PC-9 (cell line): Measurements from ENCODE around the gene MAGI1. TPM values are rescaled to one million over a fixed set of nuclear protein-coding genes. Genes with fewer than 3 reads are reported as not detected.

Source experiments
- BruUV-seq: library from RNA; stranded (reverse); fragments of 400-500 nt; replicated peaks from 2 replicates; lab custom pipeline; 2021; lab: Mats Ljungman, UMichigan
- CTCF ChIA-PET: fragments of 300-600 bp; sonication (Branson Sonifier 250); formaldehyde crosslinking; loops from one replicate; lab custom pipeline; 2022; ENCODE audit warnings: antibody characterized with exemption; lab: Charles Lee
- POLR2A ChIA-PET: fragments of 300-600 bp; sonication (Branson Sonifier 250); formaldehyde crosslinking; loops from one replicate; lab custom pipeline; 2022; ENCODE audit warnings: antibody characterized with exemption; ENCODE audit not compliant: unreplicated experiment; lab: Charles Lee
- DNase-seq, 2 experiments: peaks; one replicate each; pipeline versions ENCODE4 v3.0.0 to v3.0.0-alpha.2; 2015 to 2022; ENCODE audit warnings: mixed read lengths in 1 of 2
- H2AFZ ChIP-seq: fragments of 200-600 bp; sonication (generic); 2 replicates; pipeline ENCODE4 v1.8.1; 2017; ENCODE audit warnings: antibody characterized with exemption
- H3F3A ChIP-seq: fragments of 200-600 bp; sonication (generic); 2 replicates; pipeline ENCODE4 v1.8.1; 2017; ENCODE audit warnings: antibody characterized with exemption, mild to moderate bottlenecking, low read depth; ENCODE audit not compliant: insufficient read depth
- H3K27ac ChIP-seq: fragments of 200-600 bp; sonication (generic); 2 replicates; pipeline ENCODE4 v1.6.1; 2016; ENCODE audit warnings: mixed run types
- H3K27me3 ChIP-seq: fragments of 200-600 bp; sonication (generic); 2 replicates; pipeline ENCODE4 v1.6.1; 2016; ENCODE audit warnings: low read depth, mixed run types; ENCODE audit not compliant: insufficient read depth
- H3K36me3 ChIP-seq: fragments of 200-600 bp; sonication (generic); 2 replicates; pipeline ENCODE4 v1.6.1; 2016; ENCODE audit warnings: low read depth, mixed run types
- H3K4me1 ChIP-seq: fragments of 200-600 bp; sonication (generic); replicated peaks from 2 replicates; pipeline ENCODE4 v1.6.1; 2016; ENCODE audit warnings: mixed run types; ENCODE audit not compliant: insufficient read depth
- H3K4me2 ChIP-seq: fragments of 200-600 bp; sonication (generic); 2 replicates; pipeline ENCODE4 v1.6.1; 2017; ENCODE audit warnings: mixed run types
- H3K4me3 ChIP-seq: fragments of 200-600 bp; sonication (generic); 2 replicates; pipeline ENCODE4 v1.6.1; 2016; ENCODE audit warnings: mixed run types
- H3K79me2 ChIP-seq: fragments of 200-600 bp; sonication (generic); 2 replicates; pipeline ENCODE4 v1.6.1; 2017; ENCODE audit warnings: low read depth, mixed run types
- H3K9me2 ChIP-seq: fragments of 200-600 bp; sonication (generic); 2 replicates; pipeline ENCODE4 v1.8.1; 2017; ENCODE audit warnings: mild to moderate bottlenecking; ENCODE audit not compliant: insufficient read depth
- H3K9me3 ChIP-seq: fragments of 200-600 bp; sonication (generic); 2 replicates; pipeline ENCODE4 v1.8.1; 2016; ENCODE audit warnings: low read depth; ENCODE audit not compliant: insufficient read depth
- H4K20me1 ChIP-seq: fragments of 200-600 bp; sonication (generic); 2 replicates; pipeline ENCODE4 v1.8.1; 2017; ENCODE audit not compliant: insufficient read depth
- CTCF ChIP-seq: fragments of 200-600 bp; sonication (generic); conservative IDR thresholded peaks from 2 replicates; pipeline ENCODE4 v1.6.1; 2017; ENCODE audit warnings: mixed run types, antibody characterized with exemption, mild to moderate bottlenecking, moderate library complexity
- EZH2 ChIP-seq: fragments of 200-600 bp; sonication (generic); IDR thresholded peaks from 2 replicates; pipeline ENCODE4 v1.8.0; 2017; ENCODE audit warnings: antibody characterized with exemption, low read depth
- intact Hi-C: fragments of 100-400 bp; cut with micrococcal nuclease; formaldehyde crosslinking; loops from one replicate; pipeline ENCODE4 v1.10.0; 2022; ENCODE audit not compliant: unreplicated experiment
- total RNA-seq: library from RNA; stranded (reverse); gene quantifications from 2 replicates; pipeline ENCODE4 v1.2.3, GENCODE V29; 2021

Gene MAGI1
- total RNA-seq, 1 experiment from 2014 or later, result 23.3 TPM

GRCh38 chr3:65583188-65583587 lies 455.5 kb downstream of the MAGI1 start:
- no peak for TF ChIP-seq CTCF
- TF ChIP-seq EZH2, result no peak
- ChIA-PET POLR2A (no interaction called here), CTCF (no interaction called here)
- intact Hi-C loops, result no loop called here
- H3K4me2 ChIP-seq, result no peak overlapping the region
- no peaks in the 10 kb centered on the region for H4K20me1 ChIP-seq
- no peak overlapping the region for H2AFZ ChIP-seq
- H3K9me2 ChIP-seq, result no peaks in the 10 kb centered on the region
- no peak for DNase-seq
- H3K27me3 ChIP-seq, result no peaks in the 10 kb centered on the region
- no peaks in the 10 kb centered on the region for H3K9me3 ChIP-seq
- H3K79me2 ChIP-seq, result no peaks in the 10 kb centered on the region
- no peaks in the 10 kb centered on the region for H3K36me3 ChIP-seq
- no peaks in the 10 kb centered on the region for H3K4me1 ChIP-seq
- no peak overlapping the region for H3K4me3 ChIP-seq
- no peak overlapping the region for H3K27ac ChIP-seq
- no TSS peak for BruUV-seq
- H3F3A ChIP-seq, result no peaks in the 10 kb centered on the region

- Histone ChIP-seq H3K27me3 (no peaks in the 10 kb centered on the region), H4K20me1 (no peaks in the 10 kb centered on the region), H3K4me2 (no peak overlapping the region), H3K9me2 (no peaks in the 10 kb centered on the region), H3F3A (no peaks in the 10 kb centered on the region), H3K4me1 (peaks cover 4% of the 10 kb centered on the region; the same call in 1 of the 2 replicates), H3K27ac (no peak overlapping the region), H3K9me3 (no peaks in the 10 kb centered on the region), H2AFZ (no peak overlapping the region), H3K36me3 (no peaks in the 10 kb centered on the region), H3K79me2 (no peaks in the 10 kb centered on the region), H3K4me3 (no peak overlapping the region)
- intact Hi-C loops, result no loop called here
- POLR2A ChIA-PET, result no interaction called here
- CTCF ChIA-PET, result no interaction called here
- no TSS peak for BruUV-seq
- TF ChIP-seq EZH2 (no peak), CTCF (no peak)
- DNase-seq, result no peak
Observed at GRCh38 chr3:65582012-65582717, 456.6 kb downstream of the MAGI1 start.

- Histone ChIP-seq H3K4me3 (no peak overlapping the region), H2AFZ (no peak overlapping the region), H3K27me3 (no peaks in the 10 kb centered on the region), H3K9me3 (no peaks in the 10 kb centered on the region), H3K4me1 (peaks cover 11% of the 10 kb centered on the region; the same call in 1 of the 2 replicates), H3K4me2 (no peak overlapping the region), H3K79me2 (no peaks in the 10 kb centered on the region), H4K20me1 (no peaks in the 10 kb centered on the region), H3K9me2 (no peaks in the 10 kb centered on the region), H3K27ac (no peak overlapping the region), H3K36me3 (no peaks in the 10 kb centered on the region), H3F3A (no peaks in the 10 kb centered on the region)
- POLR2A ChIA-PET, result no interaction called here
- CTCF ChIA-PET, result no interaction called here
- intact Hi-C loops, result no loop called here
- TF ChIP-seq EZH2 (no peak), CTCF (no peak)
- no peak for DNase-seq
- no TSS peak for BruUV-seq
Observed at GRCh38 chr3:65581313-65581712, 457.4 kb downstream of the MAGI1 start.
